Activated CD4-positive, alpha-beta T cell treated with anti-CD3 and anti-CD28 coated beads, Interleukin-2, amount 50 U/mL, for 48 hours (primary cell): ENCODE measurements around the gene AMPD1.
A peak's percentile ranks its signal among the peaks of the same experiment; 100 is the strongest.

Experiments
- DNase-seq, 2 experiments: peaks; one replicate each; pipeline ENCODE4 v3.0.0-alpha.2; 2020

The AMPD1 gene

GRCh38 chr1:114696810-114697209 is 1.5 kb upstream of the AMPD1 start:
- DNase-seq: no peak

DNA sequence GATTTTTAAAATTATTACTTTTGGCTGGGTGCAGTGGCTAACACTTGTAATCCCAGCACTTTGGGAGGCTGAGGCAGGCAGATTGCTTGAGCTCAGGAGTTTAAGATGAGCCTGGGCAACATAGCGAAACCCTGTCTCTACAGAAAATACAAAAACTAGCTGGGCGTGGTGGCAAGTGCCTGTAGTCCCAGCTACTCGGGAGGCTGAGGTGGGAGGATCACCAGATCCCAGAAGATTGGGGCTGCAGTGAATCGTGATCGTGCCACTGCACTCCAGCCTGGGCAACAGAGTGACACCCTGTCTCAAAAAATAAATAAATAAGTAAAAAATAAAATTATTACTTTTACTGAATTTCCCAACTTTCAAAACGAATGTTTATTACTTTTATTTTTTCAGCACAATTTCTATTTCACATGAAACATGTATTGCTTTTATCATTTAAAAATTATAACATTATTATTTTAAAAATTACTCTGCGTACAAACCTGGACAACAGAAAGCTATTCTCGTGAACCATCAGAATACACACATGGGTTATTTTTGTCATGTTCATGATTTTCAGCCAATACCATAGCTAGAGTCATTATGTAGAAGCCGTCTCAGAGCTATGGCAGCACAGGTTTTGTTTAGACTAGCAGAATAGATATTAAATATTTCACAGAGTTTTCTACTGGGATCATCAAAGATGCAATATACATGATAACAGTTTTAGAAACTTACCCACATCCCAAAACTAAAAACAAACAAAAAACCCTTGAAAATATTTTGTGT is 621 bp downstream of the AMPD1 start:
- no peak for DNase-seq

DNA sequence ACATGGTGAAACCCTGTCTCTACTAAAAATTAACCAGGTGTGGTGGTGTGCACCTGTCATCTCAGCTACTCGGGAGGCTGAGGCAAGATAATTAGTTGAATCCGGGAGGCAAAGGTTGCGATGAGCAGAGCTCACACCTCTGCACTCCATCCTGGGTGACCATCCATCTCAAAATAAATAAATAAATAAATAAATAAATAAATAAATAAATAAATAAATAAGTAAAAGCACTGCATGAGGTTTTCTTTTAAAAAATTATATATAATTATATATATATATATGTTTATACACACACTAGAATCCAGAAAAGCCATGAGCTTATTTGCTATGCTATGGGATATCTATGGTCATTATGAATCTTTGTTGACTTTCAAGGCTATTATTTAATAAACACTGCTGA is 2.4 kb downstream of the AMPD1 start:
- no peak for DNase-seq

DNA sequence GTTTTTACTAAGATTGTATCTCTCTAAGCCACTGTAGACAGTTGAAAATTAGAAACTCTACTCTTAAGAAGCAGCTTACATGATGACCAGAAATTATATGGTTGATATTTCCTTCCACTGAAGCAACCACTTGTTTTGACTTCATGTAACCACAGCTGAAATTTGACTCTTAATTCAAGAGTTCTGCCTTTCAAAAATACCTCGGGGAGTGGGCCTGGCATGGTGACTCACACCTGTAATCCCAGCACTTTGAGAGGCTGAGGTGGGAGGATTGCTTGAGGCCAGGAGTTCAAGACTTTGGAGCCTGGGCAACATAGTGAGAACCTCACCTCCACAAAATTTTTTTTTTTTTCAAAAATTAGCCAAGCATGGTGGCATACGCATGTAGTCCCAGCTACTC is 4.3 kb downstream of the AMPD1 start:
- no peak for DNase-seq

GRCh38 chr1:114690148-114690547 is 5.2 kb downstream of the AMPD1 start:
- DNase-seq: no peak

DNA sequence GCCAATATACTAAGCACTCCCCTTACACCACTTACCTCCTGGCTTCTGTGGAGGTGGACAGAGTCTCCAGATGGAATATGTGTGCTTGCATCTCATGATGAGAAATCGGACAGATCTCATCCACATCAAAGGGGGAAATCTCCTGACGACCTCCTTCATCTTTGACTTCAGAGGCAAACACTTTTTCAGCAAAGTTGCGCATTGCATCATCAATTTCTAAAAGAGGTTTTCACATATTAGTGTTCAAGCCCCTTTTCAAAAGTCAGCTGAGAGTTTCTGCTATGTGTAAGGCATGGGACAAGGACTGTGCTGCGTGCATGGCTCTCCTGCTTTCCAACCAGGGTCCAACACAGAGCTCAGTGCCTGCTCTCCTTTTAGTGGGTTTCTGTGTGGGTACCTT is 6.8 kb downstream of the AMPD1 start:
- no peak for DNase-seq

DNA sequence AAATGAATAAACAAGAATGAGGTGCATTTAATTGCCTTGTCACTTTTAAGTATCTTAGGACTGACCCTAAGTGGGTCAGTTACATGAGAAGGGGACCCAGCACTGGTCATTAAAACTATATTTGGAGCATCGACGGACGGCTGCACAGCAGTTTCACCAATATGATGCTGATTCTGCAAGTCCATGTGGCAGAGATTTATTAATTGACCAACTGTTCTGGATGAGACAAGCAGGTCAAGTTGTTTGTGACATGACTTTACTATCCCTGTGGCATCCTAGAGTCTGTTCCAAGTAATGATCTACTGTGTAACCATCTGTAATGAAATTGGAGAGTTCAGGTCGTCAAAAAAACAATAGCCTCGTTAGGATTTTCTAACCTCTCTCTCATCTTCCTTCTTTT is 9.5 kb downstream of the AMPD1 start:
- no peak for DNase-seq

DNA sequence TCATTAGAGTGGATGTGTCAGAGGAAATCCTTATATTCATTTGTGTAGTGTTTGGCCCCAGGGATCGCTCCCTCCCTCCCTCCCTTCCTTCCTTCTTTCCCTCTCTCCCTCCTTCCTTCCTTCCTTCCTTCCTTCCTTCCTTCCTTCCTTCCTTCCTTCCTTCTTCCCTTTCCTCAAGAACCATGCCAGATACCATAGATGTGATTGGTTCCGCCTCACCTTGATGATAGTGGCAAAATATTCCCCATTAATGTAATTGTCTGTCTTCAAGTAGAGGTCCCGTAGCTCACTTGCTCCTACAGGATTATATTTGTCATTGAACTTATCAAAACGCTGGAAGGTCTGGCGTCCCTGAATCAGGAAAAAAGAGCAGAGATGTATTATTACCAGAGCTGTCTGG is 17.7 kb downstream of the AMPD1 start:
- DNase-seq: no peak

- no peak for DNase-seq
Measured at GRCh38 chr1:114676115-114676514, 19.2 kb downstream of the AMPD1 start.

DNA sequence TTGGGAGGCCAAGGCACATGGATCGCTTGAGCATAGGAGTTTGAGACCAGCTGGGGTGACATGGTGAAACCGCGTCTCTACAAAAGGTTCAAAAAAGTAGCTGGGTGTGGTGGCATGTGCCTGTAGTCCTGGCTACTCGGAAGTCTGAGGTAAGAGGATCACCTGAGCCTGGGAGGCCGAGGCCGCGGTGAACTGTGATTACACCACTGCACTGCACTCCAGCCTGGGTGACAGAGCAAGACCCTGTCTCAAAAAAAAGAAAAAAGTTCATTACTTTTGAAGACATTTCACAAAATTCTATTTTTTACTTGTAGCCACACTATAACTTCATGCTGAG is 23.4 kb downstream of the AMPD1 start:
- no peak for DNase-seq

GRCh38 chr1:114671011-114671938 is 24.1 kb downstream of the AMPD1 start:
- no peak for DNase-seq

DNA sequence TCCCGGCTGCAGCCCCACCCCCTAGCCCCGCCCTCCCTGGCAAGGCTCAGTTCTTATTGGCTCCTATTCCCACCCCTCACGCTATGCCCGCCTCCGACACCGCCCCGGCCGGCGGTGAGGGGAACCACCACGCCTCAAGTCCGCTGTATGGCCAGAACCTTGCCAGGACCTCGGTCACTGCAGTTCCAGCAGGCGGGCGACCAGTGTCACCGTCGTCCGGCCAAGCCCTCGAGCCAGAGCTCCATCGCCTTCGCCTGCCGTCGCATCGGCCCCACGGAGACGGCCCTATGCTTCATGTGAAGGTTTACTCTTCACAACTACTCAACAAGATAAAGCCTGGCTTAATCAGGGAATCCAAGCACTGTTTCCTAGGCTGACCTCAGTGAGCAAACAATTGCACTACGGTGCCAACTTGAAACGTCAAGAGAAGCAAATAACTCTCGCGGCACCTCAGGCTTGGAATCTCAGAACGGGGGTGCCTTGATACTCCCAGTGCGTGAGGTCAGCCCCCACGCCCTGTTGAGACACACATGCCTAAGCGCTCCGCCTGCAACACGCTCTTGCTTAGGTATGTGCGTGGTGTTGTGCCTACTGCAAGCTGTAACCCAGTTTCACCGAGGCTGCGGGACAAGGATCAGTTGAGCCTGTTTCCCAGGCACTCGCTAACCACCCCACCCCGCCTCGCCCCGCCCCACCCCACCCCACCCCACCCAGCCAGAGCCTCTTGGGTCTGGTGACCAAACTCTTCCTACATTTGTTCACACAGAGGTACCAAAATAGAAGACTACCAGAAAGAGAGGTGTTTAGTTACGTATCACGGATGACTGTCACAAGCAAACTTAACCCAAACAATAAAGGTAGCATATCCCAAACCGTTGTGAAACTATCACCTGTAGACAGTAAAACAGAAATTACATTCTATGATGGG is 25.0 kb downstream of the AMPD1 start:
- peak; percentile 92 to 94 for DNase-seq

DNA sequence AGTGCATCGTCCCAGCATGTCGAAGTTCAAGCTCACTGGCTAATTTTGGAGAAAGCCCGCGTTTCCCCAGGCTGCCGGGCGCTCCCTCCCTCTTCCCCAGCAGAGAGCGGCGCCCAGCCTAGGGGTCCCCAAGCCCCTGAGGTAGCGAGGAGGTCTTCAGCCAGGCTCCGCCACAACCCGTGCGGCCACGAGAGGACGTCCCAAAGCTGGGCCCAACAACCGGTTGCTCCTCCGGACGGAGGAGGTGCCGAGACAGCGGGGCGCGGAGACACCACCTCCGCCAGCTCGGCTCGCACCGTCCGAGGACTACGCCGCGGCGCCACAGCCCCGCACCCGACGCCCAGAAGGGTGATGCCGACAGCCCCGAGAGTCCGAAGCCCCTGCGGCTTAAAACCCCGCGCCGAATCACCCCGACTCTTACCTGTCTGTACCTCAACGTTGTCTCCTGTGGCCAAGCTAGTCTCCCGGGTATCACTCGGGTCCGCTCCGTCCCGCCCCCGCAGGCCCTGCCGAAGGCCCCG is 25.7 kb downstream of the AMPD1 start, which contains the start of gene DENND2C:
TSS of gene DENND2C (minus strand) at position 488 of the 521 bp plus-strand sequence. CDS start 44,065 bp downstream, outside the sequence.
- no peak for DNase-seq

- no peak for DNase-seq
Measured at GRCh38 chr1:114668784-114669561, 26.4 kb downstream of the AMPD1 start.

DNA sequence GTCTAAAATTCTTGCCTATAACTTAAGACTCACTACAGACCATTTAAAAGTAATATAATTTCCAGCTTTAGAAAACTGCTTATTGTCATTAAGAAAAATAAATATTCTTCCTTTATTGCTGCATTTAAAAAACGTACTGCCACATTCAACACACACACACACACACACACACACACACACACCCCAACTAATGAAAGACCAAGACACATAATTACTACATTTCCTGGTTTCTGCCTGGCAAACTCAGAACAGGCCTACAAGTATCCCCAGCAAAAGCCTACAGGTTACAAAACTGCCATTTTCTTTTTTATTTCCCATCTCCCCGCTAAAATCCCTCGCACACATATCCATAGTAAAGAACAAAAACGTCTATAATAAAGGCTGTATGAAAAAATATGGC is 27.0 kb downstream of the AMPD1 start:
- DNase-seq: no peak

DNA sequence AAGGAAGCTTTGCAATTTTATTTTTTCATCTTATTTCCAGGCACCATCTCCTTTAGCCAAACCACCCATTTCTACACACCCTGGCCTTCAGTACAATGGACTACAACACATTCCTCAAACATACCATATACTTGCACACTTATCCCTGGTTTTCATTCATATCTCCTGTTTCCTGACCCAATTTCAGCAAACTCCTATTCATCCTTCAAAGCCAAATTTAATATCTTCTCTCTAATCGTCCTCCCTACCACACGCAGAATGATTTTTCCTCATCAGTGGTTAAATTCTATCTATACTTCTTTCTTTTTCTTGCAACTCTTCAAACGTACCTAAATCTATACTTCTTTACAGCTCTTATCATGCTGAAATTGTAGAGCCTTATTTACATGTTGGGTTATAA is 28.4 kb downstream of the AMPD1 start:
- no peak for DNase-seq

DNA sequence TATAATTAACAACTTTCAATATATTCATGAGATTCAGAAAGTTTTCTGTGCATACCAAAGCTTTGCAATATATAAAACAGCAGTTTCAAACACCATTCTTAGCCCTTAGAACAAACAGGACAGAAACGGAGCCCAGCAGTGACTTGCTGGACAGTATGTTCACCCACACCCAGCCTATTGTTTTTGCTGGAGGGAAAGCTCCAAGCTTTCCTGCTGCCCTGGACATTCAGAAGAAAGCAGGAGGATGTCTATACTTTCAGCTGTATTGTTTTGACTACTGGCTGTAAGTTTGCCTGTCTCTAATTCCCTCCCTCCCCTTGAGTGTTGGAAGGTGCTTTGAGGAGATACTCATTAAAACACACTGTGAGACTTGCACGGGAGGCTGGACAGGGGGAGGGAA is 35.1 kb downstream of the AMPD1 start:
- DNase-seq: no peak

- no peak for DNase-seq
Measured at GRCh38 chr1:114651893-114652292, 43.5 kb downstream of the AMPD1 start.

GRCh38 chr1:114648503-114648902 is 46.8 kb downstream of the AMPD1 start:
- no peak for DNase-seq

DNA sequence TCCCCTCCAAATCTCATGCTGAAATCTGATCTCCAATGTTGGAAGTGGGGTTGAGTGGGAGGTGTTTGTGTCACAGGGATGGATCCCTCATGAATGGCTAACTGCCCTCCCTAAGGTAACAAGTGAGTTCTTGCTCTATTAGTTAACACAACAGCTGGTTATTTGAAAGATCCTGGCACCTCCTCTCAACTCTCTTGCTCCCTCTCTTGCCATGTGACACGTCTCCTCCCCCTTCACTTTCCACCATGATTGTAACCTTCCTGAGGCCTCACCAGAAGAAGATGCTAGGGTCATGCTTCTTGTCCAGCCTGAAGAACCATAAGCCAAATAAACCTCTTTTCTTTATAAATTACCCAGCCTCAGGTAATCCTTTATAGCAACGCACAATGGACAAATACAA is 54.0 kb downstream of the AMPD1 start:
- DNase-seq: no peak

DNA sequence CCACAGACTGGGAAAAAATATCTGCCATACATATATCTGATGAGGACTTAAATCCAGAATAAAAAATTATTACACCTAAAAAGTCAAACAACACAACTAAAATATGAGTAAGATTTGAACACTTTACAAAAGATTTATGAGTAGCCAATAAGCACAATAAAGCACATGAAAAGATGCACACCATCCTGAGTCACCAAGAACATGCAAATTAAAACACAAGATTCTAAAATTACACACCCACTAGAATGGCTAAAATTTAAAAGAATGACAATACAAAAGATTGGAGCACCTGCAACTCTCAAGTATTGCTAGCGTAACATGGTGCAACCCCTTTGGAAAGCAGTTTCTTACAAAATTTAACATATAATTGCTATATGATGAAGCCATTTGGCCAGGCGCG is 56.4 kb downstream of the AMPD1 start:
- no peak for DNase-seq

DNA sequence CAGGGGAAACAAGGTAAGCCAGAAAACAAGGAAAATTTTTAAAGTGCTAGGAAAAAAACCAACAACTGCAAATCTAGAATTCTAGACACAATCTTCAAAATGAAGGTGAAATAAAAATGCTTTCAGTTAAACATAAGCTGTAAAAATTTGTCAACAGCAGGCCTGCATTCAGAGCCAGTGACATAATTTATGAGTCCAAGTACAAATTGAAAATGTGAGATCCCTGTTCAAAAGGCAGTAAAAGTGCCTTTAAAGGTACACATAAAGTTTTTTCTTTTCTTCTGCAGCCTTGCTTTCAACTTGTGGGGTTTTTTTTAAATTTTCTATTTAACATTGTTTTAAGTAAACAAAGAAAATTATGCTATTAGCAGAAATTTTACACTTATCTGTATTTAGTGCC is 62.9 kb downstream of the AMPD1 start:
- DNase-seq: no peak
